ENCODE data around the gene DNAJB12. TPM values are rescaled to one million over a fixed set of nuclear protein-coding genes. Genes with fewer than 3 reads are reported as not detected.

The DNAJB12 gene
- 29.5 and 52.5 TPM in 2 replicates for total RNA-seq

GRCh38 chr10:72354356-72355213 lies at the start of gene DNAJB12:
TSS of gene DNAJB12 (minus strand) at chr10:72354919. CDS start at chr10:72354897, 22 bp downstream.

Other genes with a start within 250 kb of the DNAJB12 start
- 39.1 and 58.6 TPM in 2 replicates for gene ANAPC16, start 138.9 kb downstream of the DNAJB12 start, total RNA-seq
- 20.4 and 22.8 TPM in 2 replicates for gene ASCC1, start 138.6 kb downstream of the DNAJB12 start, total RNA-seq
- gene DDIT4, start 81.0 kb downstream of the DNAJB12 start, total RNA-seq = 112 and 250 TPM in 2 replicates

Measured in mesangial cell (primary cell).